ENCODE measurements around the gene TBCK. TPM values are rescaled to one million over a fixed set of nuclear protein-coding genes. Genes with fewer than 3 reads are reported as not detected.

Gene TBCK
- total and polyA plus RNA-seq, 2 donors (not counting 1 experiment from before 2014, with no cell fraction given) = 17.5 to 86.1 TPM

DNA sequence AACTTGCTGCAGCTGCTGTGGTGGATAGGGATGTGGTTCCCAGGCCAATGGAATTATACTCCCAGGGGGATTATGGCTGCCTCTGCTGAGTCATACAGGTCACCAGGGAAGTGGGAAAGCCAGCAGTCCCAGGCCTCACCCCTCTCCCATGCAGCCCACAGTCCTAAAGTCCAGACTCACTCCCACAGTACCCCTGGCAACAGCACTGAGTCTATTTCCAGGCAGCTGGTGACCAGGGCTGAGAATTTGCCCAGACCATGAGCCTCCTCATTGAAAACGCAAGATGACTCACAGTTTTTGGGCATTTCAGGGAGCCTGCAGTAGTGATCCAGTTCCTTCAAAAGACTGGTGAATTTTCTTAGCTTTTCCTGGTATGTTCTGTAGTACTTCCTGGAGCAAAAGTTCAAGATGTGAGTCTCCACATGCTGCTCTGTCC lies 283.1 kb downstream of the TBCK start:
- ATAC-seq (ENCODE audit: low read depth) = no peak
- H3K79me2 ChIP-seq (ENCODE audit: control insufficient read depth, insufficient read depth, low read length) = no peaks in the 10 kb centered on the region
- H4K20me1 ChIP-seq (ENCODE audit: control insufficient read depth, insufficient read depth, low read length, poor library complexity, severe bottlenecking) = no peaks in the 10 kb centered on the region
- Mint-ChIP-seq H3K27ac (no peak overlapping the region), H3K27me3 (no peaks in the 10 kb centered on the region), H3K4me1 (no peaks in the 10 kb centered on the region), H3K9me3 (ENCODE audit: insufficient read depth) (peaks cover 7% of the 10 kb centered on the region), H3K4me3 (no peak overlapping the region)
- CTCF ChIA-PET = interaction anchor here (1.0 kb wide), 1 partner anchor 9 kb away, joined by 3 read pairs; no protein-coding TSS in a partner anchor
- intact Hi-C loops (cut with micrococcal nuclease) = no loop called here
- TF ChIP-seq, protein P1, sequence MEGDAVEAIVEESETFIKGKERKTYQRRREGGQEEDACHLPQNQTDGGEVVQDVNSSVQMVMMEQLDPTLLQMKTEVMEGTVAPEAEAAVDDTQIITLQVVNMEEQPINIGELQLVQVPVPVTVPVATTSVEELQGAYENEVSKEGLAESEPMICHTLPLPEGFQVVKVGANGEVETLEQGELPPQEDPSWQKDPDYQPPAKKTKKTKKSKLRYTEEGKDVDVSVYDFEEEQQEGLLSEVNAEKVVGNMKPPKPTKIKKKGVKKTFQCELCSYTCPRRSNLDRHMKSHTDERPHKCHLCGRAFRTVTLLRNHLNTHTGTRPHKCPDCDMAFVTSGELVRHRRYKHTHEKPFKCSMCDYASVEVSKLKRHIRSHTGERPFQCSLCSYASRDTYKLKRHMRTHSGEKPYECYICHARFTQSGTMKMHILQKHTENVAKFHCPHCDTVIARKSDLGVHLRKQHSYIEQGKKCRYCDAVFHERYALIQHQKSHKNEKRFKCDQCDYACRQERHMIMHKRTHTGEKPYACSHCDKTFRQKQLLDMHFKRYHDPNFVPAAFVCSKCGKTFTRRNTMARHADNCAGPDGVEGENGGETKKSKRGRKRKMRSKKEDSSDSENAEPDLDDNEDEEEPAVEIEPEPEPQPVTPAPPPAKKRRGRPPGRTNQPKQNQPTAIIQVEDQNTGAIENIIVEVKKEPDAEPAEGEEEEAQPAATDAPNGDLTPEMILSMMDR (IDR thresholded peaks at IDR 0.05) = no peak
- no peak for TF ChIP-seq EZH2 (IDR thresholded peaks at IDR 0.05; ENCODE audit: borderline replicate concordance, insufficient read depth, low read depth, low read length, poor library complexity, severe bottlenecking)
- WGBS (ENCODE audit: insufficient coverage) = 92% methylated on average over 1 of the region's 1 CpG
- no peak overlapping the region for H3K9ac ChIP-seq (ENCODE audit: low read length)
- no peak overlapping the region for H3K27ac ChIP-seq (ENCODE audit: low read length in 2 of 2)
- no peaks in the 10 kb centered on the region for H3K27me3 ChIP-seq (replicated peaks in 1 of 4; ENCODE audit: control extremely low read depth in 1 of 4, control insufficient read depth in 3 of 4, insufficient read depth in 4 of 4, low read length in 3 of 4)
- POLR2A ChIA-PET = no interaction called here
- H2AFZ ChIP-seq (ENCODE audit: insufficient read depth, low read depth, low read length, poor library complexity, severe bottlenecking) = no peak overlapping the region
- H3K4me1 ChIP-seq (ENCODE audit: control insufficient read depth in 2 of 2, insufficient read depth in 2 of 2, low read length in 2 of 2) = no peaks in the 10 kb centered on the region
- no peak overlapping the region for H3K4me2 ChIP-seq (replicated peaks; ENCODE audit: low read depth, low read length, poor library complexity, severe bottlenecking)
- peaks cover 0 to 5% (median 1%) of the 10 kb centered on the region in 3 donors for H3K9me3 ChIP-seq (ENCODE audit: control extremely low read depth in 1 of 3, control insufficient read depth in 2 of 3, insufficient read depth in 1 of 3, low read length in 2 of 3)
- no peaks in the 10 kb centered on the region for H3K36me3 ChIP-seq (replicated peaks in 1 of 2; ENCODE audit: control extremely low read depth in 1 of 2, control insufficient read depth in 1 of 2, extremely low read depth in 1 of 2, insufficient read depth in 2 of 2, low read length in 1 of 2)
- no peak for DNase-seq
- no peak overlapping the region for H3K4me3 ChIP-seq (ENCODE audit: control extremely low read depth in 1 of 5, extremely low read depth in 1 of 5, insufficient read depth in 1 of 5, low read depth in 2 of 5, low read length in 4 of 5)

DNA sequence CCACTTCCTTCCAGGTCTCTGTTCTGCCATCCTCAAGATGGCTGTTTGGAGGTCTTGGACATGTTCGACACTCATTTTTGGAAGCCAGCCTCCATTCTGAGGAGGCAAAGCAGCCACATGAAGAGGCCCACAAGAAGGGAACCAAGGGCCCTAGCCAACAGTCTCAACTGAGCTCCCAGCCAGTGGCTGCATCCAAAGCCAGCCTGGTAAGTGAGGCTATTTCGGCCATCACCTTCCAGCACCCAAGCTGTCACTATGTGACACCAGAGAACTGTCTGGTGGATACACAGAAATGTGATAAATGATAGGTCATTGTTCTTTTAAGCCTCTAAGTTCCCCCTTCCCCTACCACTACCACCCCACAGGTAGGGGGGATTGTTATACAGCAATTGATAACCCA lies 293.6 kb downstream of the TBCK start:
- Histone ChIP-seq H3K27ac (ENCODE audit: low read length in 2 of 2) (no peak overlapping the region), H3K4me3 (ENCODE audit: control extremely low read depth in 1 of 5, extremely low read depth in 1 of 5, insufficient read depth in 1 of 5, low read depth in 2 of 5, low read length in 4 of 5) (no peak overlapping the region), H2AFZ (ENCODE audit: insufficient read depth, low read depth, low read length, poor library complexity, severe bottlenecking) (no peak overlapping the region), H4K20me1 (ENCODE audit: control insufficient read depth, insufficient read depth, low read length, poor library complexity, severe bottlenecking) (no peaks in the 10 kb centered on the region), H3K4me2 (replicated peaks; ENCODE audit: low read depth, low read length, poor library complexity, severe bottlenecking) (no peak overlapping the region), H3K9me3 (ENCODE audit: control extremely low read depth in 1 of 3, control insufficient read depth in 2 of 3, insufficient read depth in 1 of 3, low read length in 2 of 3) (no peaks in the 10 kb centered on the region), H3K4me1 (ENCODE audit: control insufficient read depth in 2 of 2, insufficient read depth in 2 of 2, low read length in 2 of 2) (no peaks in the 10 kb centered on the region), H3K9ac (ENCODE audit: low read length) (no peak overlapping the region), H3K79me2 (ENCODE audit: control insufficient read depth, insufficient read depth, low read length) (no peaks in the 10 kb centered on the region), H3K27me3 (replicated peaks in 1 of 4; ENCODE audit: control extremely low read depth in 1 of 4, control insufficient read depth in 3 of 4, insufficient read depth in 4 of 4, low read length in 3 of 4) (no peaks in the 10 kb centered on the region), H3K36me3 (replicated peaks in 1 of 2; ENCODE audit: control extremely low read depth in 1 of 2, control insufficient read depth in 1 of 2, extremely low read depth in 1 of 2, insufficient read depth in 2 of 2, low read length in 1 of 2) (no peaks in the 10 kb centered on the region)
- Mint-ChIP-seq H3K9me3 (ENCODE audit: insufficient read depth) (no peaks in the 10 kb centered on the region), H3K27me3 (no peaks in the 10 kb centered on the region), H3K27ac (no peak overlapping the region), H3K4me3 (no peak overlapping the region), H3K4me1 (no peaks in the 10 kb centered on the region)
- intact Hi-C loops (cut with micrococcal nuclease) = no loop called here
- DNase-seq (no peak), ATAC-seq (ENCODE audit: low read depth) (no peak)
- WGBS (ENCODE audit: insufficient coverage) = 100% methylated on average over 1 of the region's 2 CpGs
- ChIA-PET POLR2A (no interaction called here), CTCF (no interaction called here)
- TF ChIP-seq, protein P1 (IDR thresholded peaks at IDR 0.05) = no peak
- TF ChIP-seq EZH2 (IDR thresholded peaks at IDR 0.05; ENCODE audit: borderline replicate concordance, insufficient read depth, low read depth, low read length, poor library complexity, severe bottlenecking) = no peak

Measured in B cell (primary cell).